Retinal pigment epithelial cell (primary cell): ENCODE results near the gene NR1D1.
A peak's percentile ranks its signal among the peaks of the same experiment; 100 is the strongest.

Experiments
- DNase-seq: peaks from one replicate; pipeline ENCODE4 v3.0.0-alpha.2; 2010; ENCODE audit warnings: low read depth
- H3K4me3 ChIP-seq: 2 replicates; pipeline ENCODE4 v1.5.1; 2011; ENCODE audit warnings: mild to moderate bottlenecking, low read length, control low read depth, moderate library complexity
- TF ChIP-seq, protein P1 (sequence below): conservative IDR thresholded peaks from 2 replicates; pipeline ENCODE4 v1.5.1; 2011; ENCODE audit warnings: low read depth, low read length, control low read depth, inconsistent platforms

NR1D1 gene

DNA sequence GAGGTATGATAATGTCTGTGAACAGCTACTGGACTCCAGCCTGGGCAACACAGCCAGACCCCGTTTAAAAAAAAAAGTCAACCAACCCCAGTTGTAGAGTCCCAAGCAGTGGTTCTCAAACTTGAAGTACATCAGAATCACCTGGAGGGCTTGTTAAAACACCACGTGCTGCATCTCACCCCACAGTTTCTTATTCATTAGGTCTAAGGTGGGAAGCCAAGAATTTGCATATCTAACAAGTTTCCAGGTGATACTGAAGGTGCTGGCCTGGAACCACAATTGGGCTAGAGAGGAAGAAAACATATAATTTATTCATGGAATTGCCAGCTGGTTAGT, 14.7 kb upstream of the NR1D1 start:
- TF ChIP-seq, protein P1, sequence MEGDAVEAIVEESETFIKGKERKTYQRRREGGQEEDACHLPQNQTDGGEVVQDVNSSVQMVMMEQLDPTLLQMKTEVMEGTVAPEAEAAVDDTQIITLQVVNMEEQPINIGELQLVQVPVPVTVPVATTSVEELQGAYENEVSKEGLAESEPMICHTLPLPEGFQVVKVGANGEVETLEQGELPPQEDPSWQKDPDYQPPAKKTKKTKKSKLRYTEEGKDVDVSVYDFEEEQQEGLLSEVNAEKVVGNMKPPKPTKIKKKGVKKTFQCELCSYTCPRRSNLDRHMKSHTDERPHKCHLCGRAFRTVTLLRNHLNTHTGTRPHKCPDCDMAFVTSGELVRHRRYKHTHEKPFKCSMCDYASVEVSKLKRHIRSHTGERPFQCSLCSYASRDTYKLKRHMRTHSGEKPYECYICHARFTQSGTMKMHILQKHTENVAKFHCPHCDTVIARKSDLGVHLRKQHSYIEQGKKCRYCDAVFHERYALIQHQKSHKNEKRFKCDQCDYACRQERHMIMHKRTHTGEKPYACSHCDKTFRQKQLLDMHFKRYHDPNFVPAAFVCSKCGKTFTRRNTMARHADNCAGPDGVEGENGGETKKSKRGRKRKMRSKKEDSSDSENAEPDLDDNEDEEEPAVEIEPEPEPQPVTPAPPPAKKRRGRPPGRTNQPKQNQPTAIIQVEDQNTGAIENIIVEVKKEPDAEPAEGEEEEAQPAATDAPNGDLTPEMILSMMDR: no peak
- no peak for DNase-seq

DNA sequence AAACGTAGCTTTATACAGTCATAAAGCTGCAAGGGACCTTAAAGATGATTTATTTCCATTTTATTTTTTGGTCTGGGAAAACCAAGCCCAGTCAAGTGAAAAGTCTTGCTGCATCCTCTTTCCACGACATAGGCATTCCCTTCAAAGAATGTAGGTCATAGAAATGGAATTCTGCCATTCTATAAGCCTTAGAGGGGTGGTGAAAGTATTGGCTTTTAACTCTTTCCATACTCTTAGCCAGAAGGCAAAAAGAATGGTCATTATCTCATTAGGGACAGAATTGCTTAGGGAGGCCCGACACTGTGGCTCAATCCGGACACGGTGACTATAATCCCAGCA, 13.5 kb upstream of the NR1D1 start:
- peak overlapping the region; percentile 49 for H3K4me3 ChIP-seq
- no peak for DNase-seq
- TF ChIP-seq, protein P1: no peak

More for the DNA sequence above, 14.7 kb upstream of the NR1D1 start:
- H3K4me3 ChIP-seq: no peak overlapping the region

DNA sequence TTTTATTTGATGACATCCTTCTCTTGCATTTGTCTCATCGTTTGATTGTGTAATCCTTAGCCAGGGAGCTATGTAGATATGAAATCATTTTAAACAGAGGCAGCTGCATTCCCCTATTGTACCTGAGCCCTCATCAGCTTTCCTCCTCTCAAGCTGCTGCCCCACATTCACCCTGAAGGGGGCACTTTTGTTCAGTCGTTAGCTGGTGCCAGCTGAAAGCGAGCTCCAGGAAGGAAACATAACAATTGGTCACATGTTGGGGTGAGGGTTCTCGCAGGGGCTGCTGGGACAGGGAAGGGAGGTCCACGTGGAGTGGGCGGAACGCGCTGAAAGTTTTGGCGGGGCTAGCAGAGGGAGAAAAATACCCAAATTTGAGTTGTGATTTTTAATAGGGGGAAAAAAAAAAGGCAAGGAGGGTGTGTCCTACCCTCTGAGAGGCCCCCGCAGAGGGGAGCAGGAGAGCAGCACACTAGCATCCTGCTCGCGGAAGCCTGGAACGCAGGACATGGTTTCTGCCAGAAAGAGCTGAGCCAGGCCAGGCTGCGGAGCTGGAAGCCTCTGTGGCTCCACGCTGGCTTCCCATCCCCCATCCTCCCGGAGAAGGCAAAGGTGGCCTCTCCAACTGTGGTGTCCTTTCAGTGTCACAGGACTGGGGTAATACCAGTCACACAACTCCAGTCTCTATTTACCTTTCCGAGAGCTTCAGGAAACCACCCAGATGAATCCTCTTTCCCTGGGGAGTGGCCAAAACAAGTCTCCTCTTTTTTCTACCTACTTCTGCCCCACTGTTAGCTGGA, 12.9 kb upstream of the NR1D1 start:
- DNase-seq: peak; percentile 85
- TF ChIP-seq, protein P1: peak; percentile 91
- peak overlapping the region; percentile 49 for H3K4me3 ChIP-seq

DNA sequence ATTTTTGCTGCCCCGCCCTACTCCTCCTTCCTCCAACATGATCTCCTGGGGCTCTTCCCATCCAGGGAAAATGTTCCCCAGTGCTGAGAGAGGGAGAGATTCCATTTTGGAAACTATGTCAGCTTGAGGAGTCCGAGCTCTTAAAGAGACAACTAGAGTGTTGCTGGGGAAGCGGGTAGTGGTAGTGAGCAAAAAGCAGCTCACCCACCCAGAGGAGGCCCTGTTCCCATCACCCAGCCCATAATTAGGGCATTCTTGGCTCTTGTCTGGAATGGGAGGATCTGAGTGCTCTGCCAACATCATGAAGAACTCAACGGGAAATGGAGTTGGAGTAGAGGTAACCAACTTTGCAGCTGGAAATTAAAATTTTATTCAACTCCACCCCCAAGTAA, 12.3 kb upstream of the NR1D1 start:
- H3K4me3 ChIP-seq: no peak overlapping the region
- TF ChIP-seq, protein P1: no peak
- DNase-seq: no peak

DNA sequence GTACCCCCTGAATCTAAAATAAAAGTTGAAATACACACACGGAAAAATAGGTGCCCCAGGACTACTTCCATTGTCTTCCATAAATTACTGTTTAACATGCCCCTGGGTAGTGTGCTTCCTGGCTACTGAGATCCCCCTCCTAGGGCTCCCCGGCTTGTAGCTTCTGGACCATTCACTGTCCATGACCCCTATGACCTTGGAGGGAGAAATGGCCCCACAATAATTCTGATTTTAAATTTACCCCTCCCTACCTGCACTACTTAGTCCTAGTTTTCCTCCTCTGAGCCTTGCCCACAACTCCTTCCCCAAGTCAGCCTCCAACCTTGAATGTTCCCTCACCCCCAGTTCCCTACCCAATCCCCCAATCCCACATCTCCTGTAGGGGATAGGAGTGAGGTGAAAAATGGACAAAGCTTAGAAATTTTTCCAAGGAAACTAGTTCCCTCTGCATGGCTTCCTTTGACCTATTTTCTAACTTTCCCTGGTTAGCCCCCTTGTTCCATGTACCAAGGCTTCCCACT, 11.9 kb upstream of the NR1D1 start:
- TF ChIP-seq, protein P1: no peak
- no peak overlapping the region for H3K4me3 ChIP-seq
- no peak for DNase-seq

DNA sequence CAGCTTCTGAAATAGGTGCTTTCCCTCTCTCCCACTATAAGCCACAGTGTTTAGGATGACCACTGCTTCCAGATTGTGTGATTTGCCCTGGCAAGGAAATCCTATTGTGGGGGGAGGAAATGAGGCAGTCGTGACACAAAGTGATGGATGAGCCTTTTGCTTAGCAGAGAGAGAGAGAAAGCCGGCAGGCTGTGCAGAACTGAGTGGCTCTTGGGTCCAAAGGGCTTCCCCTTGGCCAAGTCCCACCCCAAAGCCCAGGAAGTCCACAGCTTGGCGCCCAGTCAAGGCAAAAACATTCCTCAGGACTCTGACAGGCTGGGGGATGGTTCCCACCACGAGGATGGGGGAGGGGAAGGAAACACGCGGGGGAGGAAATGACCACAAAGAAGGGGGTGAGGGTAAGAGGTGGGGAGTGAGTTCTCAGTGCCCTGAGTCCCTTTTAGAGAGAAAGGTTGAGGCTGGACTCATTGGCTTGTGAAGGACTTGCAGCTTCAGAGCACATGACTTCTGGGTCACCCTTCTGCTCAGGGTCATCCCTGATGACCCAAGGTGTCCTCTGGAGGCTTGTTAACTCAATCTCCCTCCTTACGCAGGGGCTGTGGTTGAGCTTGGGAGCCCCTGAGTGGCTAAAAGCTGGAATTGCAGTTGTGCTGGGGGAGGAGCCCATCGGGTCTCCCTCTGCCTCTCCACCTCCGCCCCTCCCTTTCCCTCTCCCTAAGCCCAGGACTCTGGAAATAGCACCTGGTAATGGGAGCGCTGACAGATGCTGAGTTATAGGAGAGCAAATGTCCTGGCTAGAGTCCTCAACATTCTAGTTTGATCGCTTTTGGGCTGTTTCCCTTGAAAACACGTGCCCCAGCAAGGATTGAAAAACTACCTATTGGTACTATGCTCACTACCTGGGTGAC, 11.1 kb upstream of the NR1D1 start:
- DNase-seq: no peak
- no peak overlapping the region for H3K4me3 ChIP-seq
- TF ChIP-seq, protein P1: peak; percentile 76
